HL-60 (cell line): ENCODE results near the gene CILP2.

Experiments used
- DNase-seq, 2 experiments: peaks; one replicate each; pipeline ENCODE4 v3.0.0-alpha.2; 2010 to 2020; ENCODE audit warnings: low read depth in 1 of 2, low spot score in 1 of 2
- H3K27ac ChIP-seq: fragments of 250-450 bp; sonication (Bioruptor Pico); replicated peaks from 2 replicates; pipeline ENCODE4 v1.5.1; 2020; ENCODE audit warnings: mild to moderate bottlenecking, moderate library complexity
- H3K27me3 ChIP-seq: fragments of 250-450 bp; sonication (Bioruptor Pico); 2 replicates; pipeline ENCODE4 v1.5.1; 2021; ENCODE audit warnings: mild to moderate bottlenecking, moderate library complexity; ENCODE audit not compliant: insufficient read depth, poor library complexity, severe bottlenecking
- H3K4me3 ChIP-seq: replicated peaks from 2 replicates; pipeline ENCODE4 v1.5.1; 2011; ENCODE audit warnings: mild to moderate bottlenecking, control low read depth, low read length; ENCODE audit not compliant: insufficient read depth
- GABPA ChIP-seq: IDR thresholded peaks from 2 replicates; pipeline ENCODE4 v1.6.1; 2012; ENCODE audit warnings: low read depth
- POLR2AphosphoS5 ChIP-seq: IDR thresholded peaks from 2 replicates; pipeline ENCODE4 v1.6.1; 2012; ENCODE audit warnings: low read depth
- SPI1 ChIP-seq: IDR thresholded peaks from 2 replicates; pipeline ENCODE4 v1.6.1; 2012; ENCODE audit warnings: low read depth, mild to moderate bottlenecking, borderline replicate concordance
- TF ChIP-seq, protein P1 (sequence below): IDR thresholded peaks from 2 replicates; pipeline ENCODE4 v1.6.1; 2012; ENCODE audit warnings: low read depth; ENCODE audit not compliant: insufficient replicate concordance
- TF ChIP-seq, protein P2 (sequence below): IDR thresholded peaks from one replicate; pipeline ENCODE4 v1.5.1; 2011; ENCODE audit warnings: low read length, control low read depth, inconsistent platforms; ENCODE audit not compliant: insufficient read depth

Gene CILP2

DNA sequence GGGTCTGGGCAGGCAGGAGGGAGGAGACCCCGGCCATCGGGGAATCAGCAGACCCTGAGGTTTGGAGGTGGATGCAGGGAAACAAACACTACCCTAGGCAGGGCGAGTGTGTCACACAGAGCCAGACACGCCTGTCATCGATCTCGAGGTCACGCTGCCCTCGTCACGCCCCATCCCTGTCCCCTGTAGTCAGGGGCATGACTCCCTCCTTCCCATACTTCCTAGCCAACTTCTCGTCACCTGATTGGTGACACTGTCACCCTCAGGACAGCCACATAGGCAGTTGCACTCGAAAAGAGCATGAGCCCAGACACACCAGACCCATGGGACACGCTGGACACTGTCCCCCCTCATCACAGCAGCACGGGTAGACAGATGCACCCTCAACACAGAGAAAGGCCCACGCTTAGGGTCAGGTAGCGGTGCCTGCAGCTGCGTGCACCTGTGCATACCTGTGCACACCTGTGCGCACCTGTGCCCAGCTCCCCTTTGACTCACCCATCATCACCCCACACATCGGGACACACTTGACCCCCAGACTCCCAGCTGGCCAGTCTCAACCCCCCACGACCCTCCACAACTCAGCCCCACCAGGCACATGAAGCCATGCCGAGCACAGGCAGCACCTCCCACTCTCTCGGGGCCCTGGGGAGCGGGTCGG lies 11.9 kb downstream of the CILP2 start:
- TF ChIP-seq, protein P1, sequence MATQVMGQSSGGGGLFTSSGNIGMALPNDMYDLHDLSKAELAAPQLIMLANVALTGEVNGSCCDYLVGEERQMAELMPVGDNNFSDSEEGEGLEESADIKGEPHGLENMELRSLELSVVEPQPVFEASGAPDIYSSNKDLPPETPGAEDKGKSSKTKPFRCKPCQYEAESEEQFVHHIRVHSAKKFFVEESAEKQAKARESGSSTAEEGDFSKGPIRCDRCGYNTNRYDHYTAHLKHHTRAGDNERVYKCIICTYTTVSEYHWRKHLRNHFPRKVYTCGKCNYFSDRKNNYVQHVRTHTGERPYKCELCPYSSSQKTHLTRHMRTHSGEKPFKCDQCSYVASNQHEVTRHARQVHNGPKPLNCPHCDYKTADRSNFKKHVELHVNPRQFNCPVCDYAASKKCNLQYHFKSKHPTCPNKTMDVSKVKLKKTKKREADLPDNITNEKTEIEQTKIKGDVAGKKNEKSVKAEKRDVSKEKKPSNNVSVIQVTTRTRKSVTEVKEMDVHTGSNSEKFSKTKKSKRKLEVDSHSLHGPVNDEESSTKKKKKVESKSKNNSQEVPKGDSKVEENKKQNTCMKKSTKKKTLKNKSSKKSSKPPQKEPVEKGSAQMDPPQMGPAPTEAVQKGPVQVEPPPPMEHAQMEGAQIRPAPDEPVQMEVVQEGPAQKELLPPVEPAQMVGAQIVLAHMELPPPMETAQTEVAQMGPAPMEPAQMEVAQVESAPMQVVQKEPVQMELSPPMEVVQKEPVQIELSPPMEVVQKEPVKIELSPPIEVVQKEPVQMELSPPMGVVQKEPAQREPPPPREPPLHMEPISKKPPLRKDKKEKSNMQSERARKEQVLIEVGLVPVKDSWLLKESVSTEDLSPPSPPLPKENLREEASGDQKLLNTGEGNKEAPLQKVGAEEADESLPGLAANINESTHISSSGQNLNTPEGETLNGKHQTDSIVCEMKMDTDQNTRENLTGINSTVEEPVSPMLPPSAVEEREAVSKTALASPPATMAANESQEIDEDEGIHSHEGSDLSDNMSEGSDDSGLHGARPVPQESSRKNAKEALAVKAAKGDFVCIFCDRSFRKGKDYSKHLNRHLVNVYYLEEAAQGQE = no peak
- TF ChIP-seq GABPA (no peak), POLR2AphosphoS5 (no peak)
- no peak for DNase-seq
- peak overlapping the region; percentile 72 for H3K27ac ChIP-seq
- H3K4me3 ChIP-seq = no peak overlapping the region
- H3K27me3 ChIP-seq = no peaks in the 10 kb centered on the region

DNA sequence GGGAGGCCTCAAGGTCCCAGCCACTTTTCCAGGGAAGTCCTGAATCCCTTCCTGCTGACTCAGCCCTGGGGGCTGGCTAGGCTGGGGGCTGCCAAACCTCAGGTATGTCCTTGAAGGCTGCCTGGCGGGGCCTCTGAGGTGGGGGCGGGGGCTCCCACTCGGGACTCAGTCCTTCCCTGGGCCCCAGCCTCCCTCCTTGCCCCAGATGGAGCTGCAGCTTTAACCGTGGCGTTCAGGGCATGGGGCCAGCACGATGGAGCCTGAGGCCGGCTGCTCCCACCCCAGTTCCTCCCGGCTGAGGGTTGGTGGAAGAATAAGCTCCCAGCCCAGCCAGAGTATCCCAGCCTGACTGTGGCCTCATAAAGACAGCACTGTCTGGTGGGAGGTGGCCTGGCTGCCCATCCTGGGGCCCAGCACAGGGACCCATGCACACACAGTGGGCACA lies 12.4 kb downstream of the CILP2 start:
- Histone ChIP-seq H3K4me3 (no peak overlapping the region), H3K27me3 (no peaks in the 10 kb centered on the region), H3K27ac (0 out of 2 replicates have a peak overlapping the region, but pooled peaks have one; percentile 3)
- no peak for DNase-seq
- TF ChIP-seq GABPA = no peak
- TF ChIP-seq, protein P1 = no peak
- TF ChIP-seq SPI1 = no peak
- no peak for TF ChIP-seq POLR2AphosphoS5
- TF ChIP-seq, protein P2, sequence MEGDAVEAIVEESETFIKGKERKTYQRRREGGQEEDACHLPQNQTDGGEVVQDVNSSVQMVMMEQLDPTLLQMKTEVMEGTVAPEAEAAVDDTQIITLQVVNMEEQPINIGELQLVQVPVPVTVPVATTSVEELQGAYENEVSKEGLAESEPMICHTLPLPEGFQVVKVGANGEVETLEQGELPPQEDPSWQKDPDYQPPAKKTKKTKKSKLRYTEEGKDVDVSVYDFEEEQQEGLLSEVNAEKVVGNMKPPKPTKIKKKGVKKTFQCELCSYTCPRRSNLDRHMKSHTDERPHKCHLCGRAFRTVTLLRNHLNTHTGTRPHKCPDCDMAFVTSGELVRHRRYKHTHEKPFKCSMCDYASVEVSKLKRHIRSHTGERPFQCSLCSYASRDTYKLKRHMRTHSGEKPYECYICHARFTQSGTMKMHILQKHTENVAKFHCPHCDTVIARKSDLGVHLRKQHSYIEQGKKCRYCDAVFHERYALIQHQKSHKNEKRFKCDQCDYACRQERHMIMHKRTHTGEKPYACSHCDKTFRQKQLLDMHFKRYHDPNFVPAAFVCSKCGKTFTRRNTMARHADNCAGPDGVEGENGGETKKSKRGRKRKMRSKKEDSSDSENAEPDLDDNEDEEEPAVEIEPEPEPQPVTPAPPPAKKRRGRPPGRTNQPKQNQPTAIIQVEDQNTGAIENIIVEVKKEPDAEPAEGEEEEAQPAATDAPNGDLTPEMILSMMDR = no peak

DNA sequence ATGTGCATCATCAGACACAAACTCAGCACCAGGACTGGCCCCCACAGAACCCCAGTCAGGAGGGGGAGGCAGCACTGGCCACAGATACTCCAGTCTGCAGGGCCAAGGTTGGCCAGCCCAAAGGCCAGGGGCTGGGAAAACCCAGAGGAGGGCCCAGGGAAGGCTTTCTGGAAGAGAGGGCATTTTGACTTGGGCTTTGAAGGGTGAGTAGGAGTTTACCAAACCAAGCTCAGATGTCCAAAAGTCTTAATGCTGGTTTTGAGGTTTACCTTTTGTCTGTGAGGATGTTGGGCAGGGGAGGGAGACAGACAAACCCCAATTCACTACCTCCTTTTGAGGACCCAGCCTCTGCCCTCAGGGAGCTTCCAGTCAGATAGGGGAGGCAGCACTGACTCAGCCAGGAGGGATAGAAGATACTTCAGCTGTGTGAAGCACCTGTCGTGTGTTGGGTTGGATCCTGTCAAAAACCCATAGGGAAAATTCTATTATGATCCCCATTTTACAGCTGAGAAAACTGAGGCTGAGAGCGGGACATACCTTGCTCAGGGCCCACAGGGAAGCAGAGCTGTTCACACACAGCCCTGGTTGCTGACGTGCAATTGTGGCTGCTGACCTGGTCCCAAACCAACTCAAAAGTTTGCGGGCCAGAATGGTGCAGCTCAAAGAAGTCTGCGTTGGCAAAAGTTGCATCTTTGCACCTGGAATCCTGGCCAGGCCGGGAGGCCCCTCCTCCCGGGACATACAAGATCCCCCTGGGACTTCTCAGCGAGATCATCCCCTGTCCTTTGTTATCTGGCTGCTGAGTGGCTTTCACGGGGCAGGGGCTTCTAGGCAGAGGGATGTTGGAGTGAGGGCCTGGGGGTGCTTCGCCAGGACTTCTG lies 13.1 kb downstream of the CILP2 start:
- no peaks in the 10 kb centered on the region for H3K27me3 ChIP-seq
- no peak overlapping the region for H3K27ac ChIP-seq
- TF ChIP-seq POLR2AphosphoS5 (no peak), GABPA (no peak), SPI1 (no peak)
- TF ChIP-seq, protein P2 = no peak
- TF ChIP-seq, protein P1 = no peak
- H3K4me3 ChIP-seq = no peak overlapping the region
- DNase-seq = no peak
